ENCODE data around the gene RPTOR.

DNA sequence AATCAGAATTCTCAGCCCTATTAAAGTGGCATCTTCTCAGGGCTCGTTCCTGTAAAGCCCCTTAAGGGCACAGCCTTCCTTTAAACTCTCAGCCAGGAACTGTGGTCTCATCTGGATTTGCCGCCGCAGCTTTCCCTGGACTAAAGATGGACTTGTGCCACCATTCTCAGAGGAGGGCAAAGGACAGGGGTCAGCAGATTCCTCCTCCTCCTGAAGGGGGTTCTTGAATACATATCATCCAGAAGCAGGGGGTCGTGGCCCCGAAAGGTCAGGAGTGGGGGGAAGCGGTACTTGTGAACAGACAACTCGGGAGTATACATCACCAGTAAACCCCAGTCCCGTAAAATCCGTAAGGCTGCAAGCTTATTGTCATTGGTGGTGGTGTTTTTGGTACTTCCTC is 174.8 kb downstream of the RPTOR start:
- TF ChIP-seq, protein P1, sequence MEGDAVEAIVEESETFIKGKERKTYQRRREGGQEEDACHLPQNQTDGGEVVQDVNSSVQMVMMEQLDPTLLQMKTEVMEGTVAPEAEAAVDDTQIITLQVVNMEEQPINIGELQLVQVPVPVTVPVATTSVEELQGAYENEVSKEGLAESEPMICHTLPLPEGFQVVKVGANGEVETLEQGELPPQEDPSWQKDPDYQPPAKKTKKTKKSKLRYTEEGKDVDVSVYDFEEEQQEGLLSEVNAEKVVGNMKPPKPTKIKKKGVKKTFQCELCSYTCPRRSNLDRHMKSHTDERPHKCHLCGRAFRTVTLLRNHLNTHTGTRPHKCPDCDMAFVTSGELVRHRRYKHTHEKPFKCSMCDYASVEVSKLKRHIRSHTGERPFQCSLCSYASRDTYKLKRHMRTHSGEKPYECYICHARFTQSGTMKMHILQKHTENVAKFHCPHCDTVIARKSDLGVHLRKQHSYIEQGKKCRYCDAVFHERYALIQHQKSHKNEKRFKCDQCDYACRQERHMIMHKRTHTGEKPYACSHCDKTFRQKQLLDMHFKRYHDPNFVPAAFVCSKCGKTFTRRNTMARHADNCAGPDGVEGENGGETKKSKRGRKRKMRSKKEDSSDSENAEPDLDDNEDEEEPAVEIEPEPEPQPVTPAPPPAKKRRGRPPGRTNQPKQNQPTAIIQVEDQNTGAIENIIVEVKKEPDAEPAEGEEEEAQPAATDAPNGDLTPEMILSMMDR (IDR thresholded peaks at IDR 0.05) = no peak
- TF ChIP-seq POLR2A (IDR thresholded peaks at IDR 0.05) = no peak
